ENCODE data around the gene TMEM126B.

- TF ChIP-seq GATA3 (IDR thresholded peaks at IDR 0.05; ENCODE audit: low read depth, low read length): no peak
- TF ChIP-seq GATA2 (IDR thresholded peaks at IDR 0.05; ENCODE audit: low read depth, low read length): no peak
Observed at GRCh38 chr11:85680897-85681296, 52.5 kb downstream of the TMEM126B start.
